ENCODE results near the gene CDH2.

CDH2 gene

DNA sequence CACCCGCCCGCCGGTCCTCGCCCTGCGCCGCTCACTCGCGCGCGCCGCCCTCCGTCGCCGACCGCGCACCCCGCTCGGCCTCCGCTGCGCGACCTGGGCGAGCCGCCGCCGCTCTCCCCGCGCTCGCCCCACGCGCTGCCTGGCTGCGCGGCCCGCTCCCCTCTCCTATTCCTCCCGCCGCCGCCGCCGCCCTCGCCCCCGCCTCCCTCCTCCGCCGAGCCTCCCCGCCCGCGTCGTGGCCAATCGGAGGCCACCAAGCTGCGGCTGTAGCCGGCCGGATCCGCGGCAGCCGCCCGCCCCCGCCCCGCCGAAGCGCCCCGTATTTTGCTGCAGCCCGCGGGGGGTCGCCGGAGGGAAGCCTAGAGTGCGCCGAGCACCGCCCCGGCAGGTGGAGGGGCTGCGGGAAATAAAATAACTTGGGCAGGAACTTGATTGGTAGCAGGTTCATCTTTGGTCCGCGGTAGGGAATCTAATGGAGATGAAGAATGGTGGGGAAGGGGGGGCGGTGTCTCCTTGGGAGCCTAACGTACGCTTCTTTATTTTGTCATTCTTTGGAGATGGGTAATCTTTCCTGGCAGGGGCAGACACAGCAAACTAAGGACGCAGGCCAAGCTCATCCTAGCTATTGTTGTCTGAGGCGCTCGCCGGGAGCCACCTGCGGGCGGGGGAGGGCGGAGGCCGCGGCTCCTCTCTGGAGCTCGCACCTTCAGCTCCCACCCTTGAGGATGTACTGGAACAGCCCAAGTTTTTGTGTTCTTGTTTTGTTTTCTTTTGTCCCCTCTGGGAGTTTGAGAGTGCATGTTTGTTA is 1.1 kb upstream of the CDH2 start:
- Mint-ChIP-seq H3K36me3 (ENCODE audit: low read depth) (peaks cover 2% of the 10 kb centered on the region), H3K27ac (no peak overlapping the region)

DNA sequence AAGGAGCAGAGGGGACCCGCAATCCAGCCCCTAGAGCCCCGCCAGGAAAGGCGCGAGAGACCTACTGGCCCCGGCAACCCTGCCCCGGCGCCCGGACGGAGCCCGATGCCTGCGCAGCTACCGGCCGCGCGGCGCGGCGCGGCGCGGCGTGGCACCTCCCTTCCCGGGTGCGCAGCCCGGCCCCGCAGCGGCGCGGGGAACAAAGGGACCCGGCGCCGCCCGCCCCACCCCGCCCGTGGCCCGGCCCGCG is 307 bp downstream of the CDH2 start:
- peak; percentile 31 for DNase-seq
- Mint-ChIP-seq H3K4me1 (ENCODE audit: low read depth) (peaks cover 18% of the 10 kb centered on the region), H3K27me3 (peaks cover 58% of the 10 kb centered on the region), H3K36me3 (ENCODE audit: low read depth) (peaks cover 2% of the 10 kb centered on the region), H3K4me3 (peak overlapping the region; percentile 69), H3K9me3 (no peaks in the 10 kb centered on the region), H3K27ac (no peak overlapping the region)

More for the DNA sequence above, 1.1 kb upstream of the CDH2 start:
- DNase-seq = peak; percentile 34
- peaks cover 53% of the 10 kb centered on the region for H3K27me3 Mint-ChIP-seq
- peak overlapping the region; percentile 65 for H3K4me3 Mint-ChIP-seq
- no peaks in the 10 kb centered on the region for H3K9me3 Mint-ChIP-seq
- peaks cover 18% of the 10 kb centered on the region for H3K4me1 Mint-ChIP-seq (ENCODE audit: low read depth)

DNA sequence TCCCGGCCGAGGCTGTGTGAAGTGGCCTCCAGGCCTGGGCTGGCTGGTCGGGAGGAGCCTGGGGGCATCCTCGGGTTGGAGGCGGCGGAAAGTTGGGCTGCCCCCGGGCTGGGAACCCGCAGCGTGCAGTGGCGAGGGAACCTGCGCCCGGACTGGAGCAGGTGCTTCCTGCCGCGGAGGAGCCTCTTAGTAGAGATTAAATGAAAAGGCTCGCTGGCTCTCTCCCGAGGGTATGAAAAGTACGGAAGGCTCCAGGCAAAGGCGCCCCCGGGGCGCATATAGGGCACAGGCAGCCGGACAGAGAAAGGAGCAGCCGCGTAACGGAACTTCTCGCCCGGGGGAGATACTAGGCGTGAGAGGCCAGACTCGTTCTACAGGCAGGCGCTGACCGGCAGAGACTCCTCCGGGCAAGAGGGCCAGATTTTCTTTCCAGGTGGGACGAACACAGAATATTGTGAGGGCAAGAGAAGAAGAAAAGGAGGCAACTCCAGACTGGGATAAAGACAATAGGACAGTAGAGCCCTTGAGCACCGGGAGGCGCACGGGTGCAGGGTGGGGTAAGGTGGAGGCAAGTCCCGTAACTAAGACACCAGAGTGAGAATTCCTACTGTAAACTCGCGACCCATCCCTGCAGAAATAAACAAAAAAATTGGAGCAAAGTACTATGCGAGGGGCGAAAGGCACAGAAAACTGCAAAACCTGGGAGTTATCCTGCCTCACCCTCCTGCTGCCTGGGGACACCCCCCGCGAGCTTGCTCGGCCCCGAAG is 816 bp downstream of the CDH2 start:
- DNase-seq = peak; percentile 29
- peaks cover 61% of the 10 kb centered on the region for H3K27me3 Mint-ChIP-seq
- H3K4me3 Mint-ChIP-seq = peak overlapping the region; percentile 69
- peaks cover 2% of the 10 kb centered on the region for H3K36me3 Mint-ChIP-seq (ENCODE audit: low read depth)
- peak overlapping the region; percentile 40 for H3K27ac Mint-ChIP-seq
- no peaks in the 10 kb centered on the region for H3K9me3 Mint-ChIP-seq
- peaks cover 18% of the 10 kb centered on the region for H3K4me1 Mint-ChIP-seq (ENCODE audit: low read depth)

GRCh38 chr18:28175150-28175929 is 1.6 kb downstream of the CDH2 start:
- Mint-ChIP-seq H3K27me3 (peaks cover 58% of the 10 kb centered on the region), H3K9me3 (no peaks in the 10 kb centered on the region), H3K36me3 (ENCODE audit: low read depth) (peaks cover 2% of the 10 kb centered on the region), H3K4me1 (ENCODE audit: low read depth) (peaks cover 18% of the 10 kb centered on the region), H3K4me3 (no peak overlapping the region), H3K27ac (no peak overlapping the region)
- peak; percentile 29 for DNase-seq

- Mint-ChIP-seq H3K4me3 (no peak overlapping the region), H3K36me3 (ENCODE audit: low read depth) (peaks cover 2% of the 10 kb centered on the region), H3K9me3 (no peaks in the 10 kb centered on the region), H3K27ac (no peak overlapping the region), H3K27me3 (peaks cover 50% of the 10 kb centered on the region), H3K4me1 (ENCODE audit: low read depth) (peaks cover 18% of the 10 kb centered on the region)
- no peak for DNase-seq
These were observed 2.6 kb downstream of the CDH2 start for GRCh38 chr18:28174181-28174905.

- Mint-ChIP-seq H3K27ac (no peak overlapping the region), H3K4me3 (no peak overlapping the region), H3K4me1 (ENCODE audit: low read depth) (peaks cover 15% of the 10 kb centered on the region), H3K9me3 (no peaks in the 10 kb centered on the region), H3K36me3 (ENCODE audit: low read depth) (peaks cover 2% of the 10 kb centered on the region), H3K27me3 (peaks cover 38% of the 10 kb centered on the region)
- DNase-seq = no peak
These were observed 5.1 kb downstream of the CDH2 start for GRCh38 chr18:28171837-28172236.

GRCh38 chr18:28168725-28169124 is 8.2 kb downstream of the CDH2 start:
- no peak overlapping the region for H3K27ac Mint-ChIP-seq
- no peak for DNase-seq
- no peaks in the 10 kb centered on the region for H3K36me3 Mint-ChIP-seq (ENCODE audit: low read depth)
- H3K4me3 Mint-ChIP-seq = no peak overlapping the region
- no peaks in the 10 kb centered on the region for H3K4me1 Mint-ChIP-seq (ENCODE audit: low read depth)
- no peaks in the 10 kb centered on the region for H3K9me3 Mint-ChIP-seq
- peaks cover 13% of the 10 kb centered on the region for H3K27me3 Mint-ChIP-seq

DNA sequence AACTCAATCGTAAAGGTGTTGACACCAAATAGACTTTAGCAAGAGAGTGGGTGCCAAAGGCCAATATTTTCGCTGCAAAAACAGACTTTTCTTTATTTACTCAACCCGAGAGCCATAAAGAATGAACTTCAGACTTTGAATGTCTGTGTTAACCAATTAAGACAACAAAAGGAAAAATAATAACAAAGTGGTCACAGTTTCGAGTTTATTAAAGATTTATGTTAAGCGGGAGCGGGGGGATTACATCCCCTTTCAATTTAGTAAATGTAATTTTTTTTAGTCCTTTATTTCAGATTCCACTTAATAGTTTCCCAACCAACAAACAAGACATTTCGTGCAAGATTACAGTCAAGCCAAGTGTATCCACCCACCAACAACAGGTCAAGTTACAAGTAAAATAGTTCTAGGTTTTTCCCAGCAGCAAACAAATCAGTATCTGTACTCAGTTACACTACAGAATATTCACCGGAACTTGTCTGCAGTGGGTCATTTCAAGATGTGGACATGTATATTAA is 9.0 kb downstream of the CDH2 start:
- H3K36me3 Mint-ChIP-seq (ENCODE audit: low read depth) = no peaks in the 10 kb centered on the region
- no peak overlapping the region for H3K4me3 Mint-ChIP-seq
- no peak overlapping the region for H3K27ac Mint-ChIP-seq
- DNase-seq = no peak
- peaks cover 7% of the 10 kb centered on the region for H3K27me3 Mint-ChIP-seq
- no peaks in the 10 kb centered on the region for H3K9me3 Mint-ChIP-seq
- no peaks in the 10 kb centered on the region for H3K4me1 Mint-ChIP-seq (ENCODE audit: low read depth)

- no peak overlapping the region for H3K27ac Mint-ChIP-seq
- no peaks in the 10 kb centered on the region for H3K36me3 Mint-ChIP-seq (ENCODE audit: low read depth)
- peaks cover 8% of the 10 kb centered on the region for H3K9me3 Mint-ChIP-seq
- H3K27me3 Mint-ChIP-seq = no peaks in the 10 kb centered on the region
- H3K4me3 Mint-ChIP-seq = no peak overlapping the region
- DNase-seq = no peak
- H3K4me1 Mint-ChIP-seq (ENCODE audit: low read depth) = no peaks in the 10 kb centered on the region
These were observed 12.0 kb downstream of the CDH2 start for GRCh38 chr18:28164771-28165483.

- H3K27ac Mint-ChIP-seq = no peak overlapping the region
- H3K4me1 Mint-ChIP-seq (ENCODE audit: low read depth) = no peaks in the 10 kb centered on the region
- no peak overlapping the region for H3K4me3 Mint-ChIP-seq
- no peaks in the 10 kb centered on the region for H3K27me3 Mint-ChIP-seq
- H3K36me3 Mint-ChIP-seq (ENCODE audit: low read depth) = no peaks in the 10 kb centered on the region
- no peak for DNase-seq
- peaks cover 10% of the 10 kb centered on the region for H3K9me3 Mint-ChIP-seq
These were observed 13.6 kb downstream of the CDH2 start for GRCh38 chr18:28163201-28163775.

DNA sequence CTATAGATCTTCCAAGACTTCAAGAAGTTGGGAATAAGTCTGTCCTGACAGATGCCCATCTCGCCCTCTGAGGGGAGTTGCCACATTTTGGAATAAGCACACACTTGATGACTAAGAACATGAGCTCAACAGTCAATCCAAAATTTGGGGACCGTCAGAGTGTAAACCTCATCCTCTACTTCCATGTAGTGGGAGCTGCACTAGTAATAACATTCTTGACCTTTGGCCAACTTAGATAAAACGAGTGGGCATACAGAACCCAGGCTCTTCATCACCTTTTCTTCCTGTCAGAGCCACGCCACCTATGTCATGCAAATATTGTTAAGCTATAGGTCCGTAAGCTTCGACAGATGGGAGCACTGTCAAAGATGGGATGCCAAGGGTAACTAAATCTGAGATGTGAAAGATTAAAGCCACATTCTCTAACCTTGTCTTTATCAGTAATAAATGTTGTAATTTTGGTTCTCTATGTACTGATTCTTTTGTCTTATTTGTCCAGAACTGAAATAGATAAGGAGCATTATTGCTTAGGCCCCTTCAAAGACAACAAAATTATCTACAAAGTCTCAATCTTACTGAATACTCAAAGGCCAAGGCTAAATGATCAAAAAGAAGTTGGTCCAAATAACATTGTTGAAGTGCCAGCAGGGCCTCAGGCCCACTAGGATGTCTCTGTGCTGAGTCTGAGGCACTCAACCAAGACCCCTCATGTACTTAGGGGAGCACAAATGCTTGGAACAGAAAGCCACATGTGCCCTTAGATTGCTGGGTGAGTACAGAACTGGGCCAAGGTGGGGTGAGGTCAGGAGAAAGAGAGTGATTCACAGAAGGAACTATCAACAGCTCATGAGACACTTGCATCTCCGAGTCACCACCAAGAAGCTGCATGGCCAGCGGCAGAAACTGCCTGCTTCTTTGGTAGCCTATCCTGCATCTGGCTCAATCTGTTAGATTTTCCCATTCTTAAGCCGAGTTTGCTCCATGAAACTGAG is 15.0 kb downstream of the CDH2 start:
- no peaks in the 10 kb centered on the region for H3K36me3 Mint-ChIP-seq (ENCODE audit: low read depth)
- no peaks in the 10 kb centered on the region for H3K4me1 Mint-ChIP-seq (ENCODE audit: low read depth)
- no peak overlapping the region for H3K27ac Mint-ChIP-seq
- no peak for DNase-seq
- H3K27me3 Mint-ChIP-seq = no peaks in the 10 kb centered on the region
- peaks cover 10% of the 10 kb centered on the region for H3K9me3 Mint-ChIP-seq
- no peak overlapping the region for H3K4me3 Mint-ChIP-seq

- H3K36me3 Mint-ChIP-seq (ENCODE audit: low read depth) = no peaks in the 10 kb centered on the region
- no peak overlapping the region for H3K4me3 Mint-ChIP-seq
- peaks cover 10% of the 10 kb centered on the region for H3K9me3 Mint-ChIP-seq
- H3K27ac Mint-ChIP-seq = no peak overlapping the region
- H3K4me1 Mint-ChIP-seq (ENCODE audit: low read depth) = no peaks in the 10 kb centered on the region
- no peak for DNase-seq
- no peaks in the 10 kb centered on the region for H3K27me3 Mint-ChIP-seq
These were observed 17.9 kb downstream of the CDH2 start for GRCh38 chr18:28159055-28159454.
